H1 (cell line): ENCODE data around the gene GMFB. TPM values are rescaled to one million over a fixed set of nuclear protein-coding genes. Genes with fewer than 3 reads are reported as not detected.

Source experiments
- CTCF ChIA-PET: fragments of 300-600 bp; sonication (Branson Sonifier 250); formaldehyde crosslinking; loops from one replicate; lab custom pipeline; 2021; ENCODE audit not compliant: partially characterized antibody; lab: Charles Lee
- POLR2A ChIA-PET: fragments of 300-600 bp; sonication (Branson Sonifier 250); formaldehyde crosslinking; loops from one replicate; lab custom pipeline; 2021; ENCODE audit warnings: inconsistent platforms; ENCODE audit not compliant: partially characterized antibody; lab: Charles Lee
- DNase-seq, 2 experiments: peaks; one replicate each; pipeline versions ENCODE4 v3.0.0 to v3.0.0-alpha.2; 2010 to 2022; ENCODE audit warnings: low spot score in 2 of 2, low read depth in 1 of 2, mixed read lengths in 1 of 2
- FAIRE-seq: peaks from 2 replicates; lab custom pipeline; 2011; peaks lifted over from hg19 to GRCh38; lab: Jason Lieb, UNC
- H2AFZ ChIP-seq: 2 replicates; pipeline ENCODE4 v1.8.1; 2012; ENCODE audit warnings: low read length, inconsistent platforms
- H2AK5ac ChIP-seq: 2 replicates; pipeline ENCODE4 v1.6.1; 2013; ENCODE audit warnings: low read depth, low read length
- H2BK120ac ChIP-seq: replicated peaks from 2 replicates; pipeline ENCODE3; 2013; ENCODE audit warnings: low read depth, low read length, inconsistent platforms
- H2BK12ac ChIP-seq: 2 replicates; pipeline ENCODE4 v1.6.1; 2013; ENCODE audit warnings: low read depth, low read length
- H2BK15ac ChIP-seq: 2 replicates; pipeline ENCODE4 v1.6.1; 2013; ENCODE audit warnings: low read length
- H2BK20ac ChIP-seq: 2 replicates; pipeline ENCODE4 v1.6.1; 2013; ENCODE audit warnings: low read length
- H2BK5ac ChIP-seq: 2 replicates; pipeline ENCODE4 v1.6.1; 2013; ENCODE audit warnings: low read depth, low read length
- H3K14ac ChIP-seq: 2 replicates; pipeline ENCODE4 v1.6.1; 2013; ENCODE audit warnings: inconsistent platforms; ENCODE audit not compliant: insufficient read length
- H3K18ac ChIP-seq: 2 replicates; pipeline ENCODE4 v1.6.1; 2013; ENCODE audit warnings: low read length; ENCODE audit errors: extremely low read depth
- H3K23ac ChIP-seq: 2 replicates; pipeline ENCODE4 v1.6.1; 2013; ENCODE audit warnings: inconsistent platforms; ENCODE audit not compliant: insufficient read length
- H3K23me2 ChIP-seq: 2 replicates; pipeline ENCODE4 v1.6.1; 2013; ENCODE audit warnings: low read depth, low read length
- H3K27ac ChIP-seq: 2 replicates; pipeline ENCODE4 v1.6.1; 2011; ENCODE audit warnings: low read depth, low read length, inconsistent platforms
- H3K27me3 ChIP-seq, 4 experiments: replicated peaks in 1 of 4; 1 replicate in 1 of 4; 2 replicates in 3 of 4; pipeline versions ENCODE4 v1.6.1 to v1.8.1; 2011 to 2013; ENCODE audit warnings: low read length in 3 of 4, mild to moderate bottlenecking in 3 of 4, inconsistent platforms in 2 of 4, mixed read lengths in 2 of 4, moderate library complexity in 1 of 4; ENCODE audit not compliant: control insufficient read depth in 3 of 4, insufficient read depth in 3 of 4; ENCODE audit errors: extremely low read depth in 1 of 4
- H3K36me3 ChIP-seq, 4 experiments: 2 replicates each; pipeline versions ENCODE4 v1.6.1 to v1.8.1; 2011 to 2013; ENCODE audit warnings: mild to moderate bottlenecking in 4 of 4, low read length in 3 of 4, moderate library complexity in 2 of 4, control low read depth in 1 of 4, inconsistent platforms in 1 of 4; ENCODE audit not compliant: insufficient read depth in 4 of 4, control insufficient read depth in 2 of 4
- H3K4ac ChIP-seq: replicated peaks from 2 replicates; pipeline ENCODE3; 2013; ENCODE audit warnings: low read length, low read depth, mixed read lengths, inconsistent platforms; ENCODE audit not compliant: insufficient read length
- H3K4me1 ChIP-seq, 4 experiments: replicated peaks in 1 of 4; 1 replicate in 1 of 4; 2 replicates in 3 of 4; pipeline versions ENCODE4 v1.6.1 to v1.8.1; 2011 to 2013; ENCODE audit warnings: low read length in 3 of 4, inconsistent platforms in 2 of 4, mixed read lengths in 1 of 4; ENCODE audit not compliant: insufficient read depth in 4 of 4, control insufficient read depth in 3 of 4
- H3K4me2 ChIP-seq, 2 experiments: 2 replicates each; pipeline versions ENCODE4 v1.6.1 to v1.8.1; 2011 to 2013; ENCODE audit warnings: low read depth in 2 of 2, low read length in 2 of 2, control low read depth in 1 of 2, inconsistent platforms in 1 of 2, mild to moderate bottlenecking in 1 of 2; ENCODE audit not compliant: insufficient read depth in 1 of 2
- H3K4me3 ChIP-seq, 4 experiments: fragments of 200-600, 300-600 bp in 1 of 4; sonication (generic), shearing (Covaris generic), sonication (Bioruptor Twin) in 1 of 4; 2 replicates each; pipeline versions ENCODE4 v1.5.1 to v1.8.1; 2011 to 2016; ENCODE audit warnings: low read length in 4 of 4, low read depth in 3 of 4, control low read depth in 2 of 4, inconsistent platforms in 2 of 4, mild to moderate bottlenecking in 2 of 4, mixed read lengths in 1 of 4, moderate library complexity in 1 of 4; ENCODE audit not compliant: insufficient read depth in 2 of 4; ENCODE audit errors: extremely low read depth in 1 of 4
- H3K56ac ChIP-seq: replicated peaks from 2 replicates; pipeline ENCODE3; 2013; ENCODE audit warnings: low read depth, mild to moderate bottlenecking, mixed read lengths, low read length, inconsistent platforms; ENCODE audit not compliant: insufficient read length
- H3K79me1 ChIP-seq: 2 replicates; pipeline ENCODE4 v1.6.1; 2013; ENCODE audit warnings: low read depth, low read length, control low read depth
- H3K79me2 ChIP-seq, 2 experiments: 2 replicates each; pipeline versions ENCODE4 v1.6.1 to v1.8.1; 2012 to 2013; ENCODE audit warnings: low read length in 2 of 2, mild to moderate bottlenecking in 2 of 2, inconsistent platforms in 1 of 2; ENCODE audit not compliant: insufficient read depth in 2 of 2, control insufficient read depth in 1 of 2
- H3K9ac ChIP-seq, 4 experiments: replicated peaks in 1 of 4; 1 replicate in 1 of 4; 2 replicates in 3 of 4; pipeline versions ENCODE4 v1.6.1 to v1.8.1; 2011 to 2013; ENCODE audit warnings: low read depth in 3 of 4, low read length in 3 of 4, control low read depth in 2 of 4, mild to moderate bottlenecking in 2 of 4, moderate library complexity in 2 of 4, inconsistent platforms in 1 of 4; ENCODE audit errors: extremely low read depth in 1 of 4
- H3K9me3 ChIP-seq, 2 experiments: 2 replicates each; pipeline versions ENCODE4 v1.6.1 to v1.8.1; 2012 to 2013; ENCODE audit warnings: mild to moderate bottlenecking in 2 of 2, moderate library complexity in 2 of 2, control low read depth in 1 of 2, inconsistent platforms in 1 of 2, low read depth in 1 of 2, low read length in 1 of 2, mixed read lengths in 1 of 2; ENCODE audit not compliant: insufficient read depth in 2 of 2
- H4K20me1 ChIP-seq, 2 experiments: replicated peaks in 1 of 2; 2 replicates each; pipeline versions ENCODE3 to v1.8.1; 2011 to 2013; ENCODE audit warnings: inconsistent platforms in 2 of 2, low read length in 2 of 2, mild to moderate bottlenecking in 1 of 2; ENCODE audit not compliant: insufficient read depth in 2 of 2, control insufficient read depth in 1 of 2
- H4K5ac ChIP-seq: 2 replicates; pipeline ENCODE4 v1.6.1; 2013; ENCODE audit warnings: low read length, low read depth, mixed read lengths, inconsistent platforms; ENCODE audit not compliant: insufficient read length
- H4K8ac ChIP-seq: 2 replicates; pipeline ENCODE4 v1.8.0; 2013; ENCODE audit warnings: mild to moderate bottlenecking, moderate library complexity, low read length, inconsistent platforms; ENCODE audit not compliant: insufficient read depth; ENCODE audit errors: extremely low read depth
- H4K91ac ChIP-seq: replicated peaks from 2 replicates; pipeline ENCODE3; 2013; ENCODE audit warnings: low read length, mixed read lengths, inconsistent platforms; ENCODE audit not compliant: insufficient read length
- CBX8 ChIP-seq: fragments of 300-800, 300-1000 bp; sonication (generic); IDR thresholded peaks from 2 replicates; pipeline ENCODE4 v1.7.1; 2016; ENCODE audit warnings: low read depth, low read length, borderline replicate concordance
- CHD1 ChIP-seq: IDR thresholded peaks from 2 replicates; pipeline ENCODE4 v1.6.1; 2012; ENCODE audit warnings: low read depth, low read length, improper control_type of control experiment
- EGR1 ChIP-seq: IDR thresholded peaks from 2 replicates; pipeline ENCODE4 v1.6.1; 2011; ENCODE audit warnings: low read depth, low read length, borderline replicate concordance
- EZH2 ChIP-seq: fragments of 200-600 bp; sonication (generic); IDR thresholded peaks from 2 replicates; pipeline ENCODE4 v1.7.1; 2012; ENCODE audit warnings: low read depth, mild to moderate bottlenecking, moderate library complexity, low read length, inconsistent platforms; ENCODE audit not compliant: severe bottlenecking
- GTF2F1 ChIP-seq: IDR thresholded peaks from 2 replicates; pipeline ENCODE4 v1.6.1; 2012; ENCODE audit warnings: low read depth, low read length, improper control_type of control experiment, borderline replicate concordance
- HDAC6 ChIP-seq: IDR thresholded peaks from one replicate; pipeline ENCODE4 v1.7.1; 2012; ENCODE audit warnings: low read depth, mild to moderate bottlenecking, inconsistent platforms, low read length, moderate library complexity
- MAFK ChIP-seq: IDR thresholded peaks from 2 replicates; pipeline ENCODE4 v1.6.1; 2012; ENCODE audit warnings: low read depth, mild to moderate bottlenecking, improper control_type of control experiment, low read length
- NANOG ChIP-seq: IDR thresholded peaks from 2 replicates; pipeline ENCODE4 v1.6.1; 2011; ENCODE audit warnings: low read length, low read depth, mild to moderate bottlenecking, inconsistent platforms; ENCODE audit not compliant: insufficient read depth, poor library complexity, severe bottlenecking
- SIN3A ChIP-seq, 2 experiments: IDR thresholded peaks in 1 of 2; conservative IDR thresholded peaks in 1 of 2; 2 replicates each; pipeline ENCODE4 v1.6.1; 2011 to 2012; ENCODE audit warnings: low read length in 2 of 2, improper control_type of control experiment in 1 of 2, low read depth in 1 of 2, mild to moderate bottlenecking in 1 of 2
- SP2 ChIP-seq: IDR thresholded peaks from 2 replicates; pipeline ENCODE4 v1.6.1; 2012; ENCODE audit warnings: mild to moderate bottlenecking, low read length, inconsistent platforms
- TAF7 ChIP-seq: optimal IDR thresholded peaks from 2 replicates; pipeline ENCODE3; 2011; ENCODE audit warnings: low read depth, mild to moderate bottlenecking, inconsistent platforms, low read length, moderate library complexity, borderline replicate concordance
- YY1 ChIP-seq: IDR thresholded peaks from 2 replicates; pipeline ENCODE4 v1.6.1; 2011; ENCODE audit warnings: low read depth, mild to moderate bottlenecking, low read length
- WGBS, 2 experiments: shearing (Covaris generic) in 1 of 2; methylation state at CpG; one replicate each; pipeline versions ENCODE4 v1.1.6 to v1.1.7; 2013 to 2015; ENCODE audit warnings: low lambda C conversion rate in 2 of 2, mixed read lengths in 2 of 2, inconsistent platforms in 1 of 2, low coverage in 1 of 2, missing lambda C conversion rate in 1 of 2; ENCODE audit not compliant: insufficient replicate concordance in 2 of 2, insufficient coverage in 1 of 2, insufficient read length in 1 of 2; ENCODE audit errors: extremely low coverage in 1 of 2, missing lambda C conversion rate in 1 of 2; 5-methylcytosine and 5-hydroxymethylcytosine counted together
- polyA plus RNA-seq, 7 experiments: library from polyadenylated mRNA; depleted of rRNA in 3 of 7; stranded (reverse) in 5 of 7; unstranded in 2 of 7; fragments of >200 nt in 5 of 7; fragments of 200-250 nt in 2 of 7; gene quantifications; 1 replicate in 5 of 7; 2 replicates in 1 of 7; 4 replicates in 1 of 7; pipeline versions ENCODE4 v1.2.1 to v1.2.3, GENCODE V29; 2011 to 2013; ENCODE audit warnings: missing spikeins in 2 of 7, mixed read lengths in 2 of 7
- total RNA-seq: library from RNA; stranded (reverse); fragmentation: NEBNext Ultra II Directional; extraction: Animal tissue kit (Norgen Biotek cat#: 25700); gene quantifications from 2 replicates; pipeline ENCODE4 v1.2.1, GENCODE V29; 2021
- TF ChIP-seq, protein P1 (sequence below): IDR thresholded peaks from 2 replicates; pipeline ENCODE4 v1.6.1; 2012; ENCODE audit warnings: inconsistent platforms

GMFB gene
- total and polyA plus RNA-seq, 2 of the 8 experiments (the other 6 are each of a cell fraction or from before 2014, with no cell fraction given) = 17.9 to 77.3 TPM

DNA sequence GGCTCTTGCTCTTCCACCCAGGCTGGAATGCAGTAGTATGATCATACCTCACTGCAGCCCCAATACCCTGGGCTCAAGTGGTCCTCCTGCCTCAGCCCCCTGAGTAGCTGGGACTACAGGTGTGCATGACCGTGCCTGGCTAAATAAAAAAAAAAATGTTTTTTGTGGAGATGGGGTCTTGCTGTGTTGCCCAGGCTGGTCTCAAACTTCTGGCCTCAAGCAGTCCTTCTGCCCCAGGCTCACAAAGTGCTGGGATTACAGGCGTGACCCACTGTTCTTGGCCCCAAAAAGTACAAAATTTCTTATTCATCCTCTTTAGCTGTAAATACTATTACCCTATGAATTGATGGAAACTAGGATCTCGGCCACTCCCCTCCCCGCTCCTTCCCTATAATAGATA, 35.6 kb upstream of the GMFB start:
- H2BK5ac ChIP-seq = no peak overlapping the region
- H3K36me3 ChIP-seq = peaks cover 0 to 18% (median 7%) of the 10 kb centered on the region in 4 experiments; a peak in 5 of 8 replicates
- no peaks in the 10 kb centered on the region for H3K23me2 ChIP-seq
- no peak overlapping the region for H2BK12ac ChIP-seq
- no peak overlapping the region for H4K91ac ChIP-seq
- no peak overlapping the region for H3K18ac ChIP-seq
- H3K23ac ChIP-seq = no peak overlapping the region
- no peak overlapping the region for H3K27ac ChIP-seq
- no peak overlapping the region for H3K9ac ChIP-seq
- no peaks in the 10 kb centered on the region for H3K4me1 ChIP-seq
- no peaks in the 10 kb centered on the region for H3K9me3 ChIP-seq
- H3K4me2 ChIP-seq = no peak overlapping the region
- DNase-seq (no peak), FAIRE-seq (no peak)
- no peak overlapping the region for H2AFZ ChIP-seq
- CTCF ChIA-PET = interaction anchor here (0.7 to 1.3 kb wide), 4 partner anchors 8 to 290 kb away, joined by 3 to 5 read pairs (median 4); partner anchors contain the start of gene CGRRF1
- H2BK15ac ChIP-seq = no peak overlapping the region
- no peak overlapping the region for H2BK20ac ChIP-seq
- no peak overlapping the region for H3K14ac ChIP-seq
- H3K4ac ChIP-seq = no peak overlapping the region
- no peak overlapping the region for H2BK120ac ChIP-seq
- 90% methylated on average over 4 of the region's 4 CpGs; no CpG with 5 or more reads in 1 of the 2 experiments for WGBS, 2 experiments
- no peaks in the 10 kb centered on the region for H4K20me1 ChIP-seq
- no peak overlapping the region for H4K5ac ChIP-seq
- H3K27me3 ChIP-seq = no peaks in the 10 kb centered on the region
- POLR2A ChIA-PET = no interaction called here
- no peak overlapping the region for H3K56ac ChIP-seq
- peaks cover 0 to 6% of the 10 kb centered on the region in 2 experiments; a peak in 2 of 4 replicates for H3K79me2 ChIP-seq
- no peak overlapping the region for H4K8ac ChIP-seq
- no peak overlapping the region for H2AK5ac ChIP-seq
- H3K79me1 ChIP-seq = no peaks in the 10 kb centered on the region; the same call in 1 of the 2 replicates
- H3K4me3 ChIP-seq = no peak overlapping the region
- TF ChIP-seq NANOG = no peak
- no peak for TF ChIP-seq TAF7
- no peak for TF ChIP-seq GTF2F1
- TF ChIP-seq HDAC6 = no peak
- TF ChIP-seq, protein P1, sequence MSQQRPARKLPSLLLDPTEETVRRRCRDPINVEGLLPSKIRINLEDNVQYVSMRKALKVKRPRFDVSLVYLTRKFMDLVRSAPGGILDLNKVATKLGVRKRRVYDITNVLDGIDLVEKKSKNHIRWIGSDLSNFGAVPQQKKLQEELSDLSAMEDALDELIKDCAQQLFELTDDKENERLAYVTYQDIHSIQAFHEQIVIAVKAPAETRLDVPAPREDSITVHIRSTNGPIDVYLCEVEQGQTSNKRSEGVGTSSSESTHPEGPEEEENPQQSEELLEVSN = no peak
- TF ChIP-seq CHD1 = no peak
- no peak for TF ChIP-seq EGR1
- no peak for TF ChIP-seq YY1
- TF ChIP-seq CBX8 = no peak
- TF ChIP-seq MAFK = no peak
- no peak for TF ChIP-seq SP2
- TF ChIP-seq EZH2 = no peak
- no peak for TF ChIP-seq SIN3A (conservative IDR thresholded peaks at IDR 0.05 in 1 of 2, IDR thresholded peaks at IDR 0.05 in 1 of 2; ENCODE audit: low read depth in 1 of 2, low read length in 2 of 2)
